Stimulated activated CD8-positive, alpha-beta memory T cell treated with anti-CD3 and anti-CD28 coated beads, Interleukin-4, amount 100 ng/mL, for 24 hours (primary cell): ENCODE data around the gene SNAPC2.
"Not testable (repeated sequence)": the region's sequence is repeated elsewhere in the genome, so short reads cannot be mapped to it uniquely, and the experiment has no call there.

Experiments used
- DNase-seq: peaks from one replicate; pipeline ENCODE4 v3.0.0-alpha.2; 2020; ENCODE audit warnings: low read depth

Gene SNAPC2

GRCh38 chr19:7909471-7910067, 10.6 kb upstream of the SNAPC2 start:
- DNase-seq, result no peak

GRCh38 chr19:7910321-7911161, 9.6 kb upstream of the SNAPC2 start:
- no peak for DNase-seq

- DNase-seq, result no peak
These were observed 8.5 kb upstream of the SNAPC2 start for GRCh38 chr19:7911508-7912143.

GRCh38 chr19:7912144-7912696, 7.9 kb upstream of the SNAPC2 start:
- DNase-seq, result no peak

DNA sequence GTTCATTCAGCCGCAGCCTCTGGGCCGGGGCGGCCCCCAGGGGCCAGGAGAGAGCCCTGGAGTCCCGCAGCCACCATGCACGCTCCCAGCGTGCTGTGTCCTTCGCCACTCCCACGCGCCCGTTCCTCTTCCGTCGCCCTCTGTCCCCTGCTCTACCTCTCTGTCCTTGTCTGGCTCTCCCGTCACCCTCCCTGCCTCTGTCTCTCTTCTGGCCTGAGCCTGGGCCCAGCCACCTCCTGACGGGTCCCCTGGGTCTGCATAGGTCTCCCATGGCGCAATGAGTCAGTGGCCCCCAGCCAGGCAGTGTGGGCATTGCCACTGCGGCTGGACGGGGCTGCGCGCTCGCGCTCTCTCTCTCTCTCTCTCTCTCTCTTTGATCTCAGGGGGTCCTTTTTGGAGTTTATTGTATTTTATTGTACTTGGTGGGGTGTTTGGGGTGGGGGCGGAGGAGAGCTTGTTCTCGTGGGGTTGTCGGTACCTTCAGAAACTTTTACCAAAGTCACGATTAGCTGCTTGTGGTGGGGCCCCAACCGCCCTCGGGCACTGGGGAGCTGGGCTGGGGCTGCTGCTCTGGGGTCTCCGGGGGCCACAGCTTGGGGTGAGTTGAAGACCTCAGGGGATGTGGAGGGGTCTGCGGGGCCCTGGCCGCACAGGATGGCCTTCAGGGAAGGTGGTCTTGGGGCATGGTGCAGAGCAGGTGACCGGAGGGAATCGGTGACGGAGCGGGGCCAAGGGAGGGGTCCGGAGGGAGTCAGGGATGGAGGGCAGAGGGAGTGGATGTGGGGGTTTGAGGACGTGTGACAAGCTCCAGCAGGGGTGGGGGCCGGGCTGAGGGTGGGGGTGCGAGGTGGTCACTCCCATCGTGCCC, 7.2 kb upstream of the SNAPC2 start:
- DNase-seq, result no peak

GRCh38 chr19:7913652-7914051, 6.5 kb upstream of the SNAPC2 start:
- no peak for DNase-seq

- no peak for DNase-seq
These were observed 6.0 kb upstream of the SNAPC2 start for GRCh38 chr19:7914099-7914498.

DNA sequence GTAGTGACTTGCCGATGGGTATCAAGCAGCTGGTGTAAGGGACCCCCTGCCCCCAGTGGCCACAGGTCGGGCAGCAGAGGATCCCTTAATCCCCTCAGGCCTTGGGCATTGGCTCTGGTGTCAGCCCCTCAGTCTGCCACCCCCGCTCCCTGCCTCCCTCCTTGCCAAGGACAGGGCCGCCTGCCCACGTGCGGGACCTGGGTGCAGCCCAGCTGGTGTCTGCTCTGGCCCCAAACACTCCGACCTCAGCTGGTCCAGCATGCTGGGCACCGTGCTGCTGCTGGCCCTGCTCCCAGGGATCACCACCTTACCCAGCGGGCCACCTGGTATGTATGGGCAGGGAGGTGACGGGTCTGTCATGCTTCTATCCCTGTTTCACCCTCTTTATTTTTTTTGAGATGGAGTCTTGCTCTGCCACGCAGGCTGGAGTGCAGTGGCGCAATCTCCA, 5.5 kb upstream of the SNAPC2 start, which contains the start of gene TGFBR3L:
Gene TGFBR3L, plus strand, starts transcription at position 233 of the 448 bp plus-strand sequence.
- DNase-seq, result no peak

DNA sequence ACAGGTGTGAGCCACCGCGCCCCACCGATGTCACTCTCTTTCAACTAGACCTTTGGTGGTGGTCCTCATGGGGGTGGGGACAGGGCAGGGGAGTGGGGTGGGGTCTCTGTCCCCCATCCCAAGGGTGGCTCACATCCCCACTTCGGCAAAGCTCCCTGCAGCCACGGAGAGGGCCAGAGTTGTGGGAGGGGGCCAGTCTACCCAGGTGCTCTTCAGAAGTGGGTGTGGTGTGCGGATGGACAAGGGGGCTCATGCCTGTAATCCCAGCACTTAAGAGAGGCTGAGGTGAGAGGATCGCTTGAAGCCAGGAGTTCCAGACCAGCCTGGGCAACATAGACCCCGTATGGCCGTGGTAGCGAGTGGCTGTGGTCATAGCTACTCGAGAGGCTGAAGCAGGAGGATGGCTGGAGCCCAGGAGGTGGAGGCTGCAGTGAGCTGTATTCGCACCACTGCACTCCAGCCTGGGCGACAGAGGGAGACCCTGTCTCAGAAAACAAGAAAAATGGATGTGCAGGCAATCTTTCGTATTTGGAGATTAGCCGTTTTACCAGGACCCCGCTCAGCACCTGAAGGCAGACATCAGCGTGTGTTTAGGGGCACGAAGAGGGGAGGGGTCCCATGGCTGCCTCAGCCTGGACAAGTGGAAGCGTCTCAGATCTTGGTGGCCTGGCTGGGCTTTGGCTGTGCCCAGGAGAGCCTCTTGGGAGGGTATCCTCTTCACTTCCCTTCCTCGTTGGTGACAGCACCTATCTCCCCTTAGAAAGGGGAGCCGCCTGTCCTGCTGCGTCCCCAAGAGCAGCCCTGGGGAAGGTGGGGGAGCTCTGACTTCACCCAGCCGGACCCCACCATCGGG, 4.7 kb upstream of the SNAPC2 start:
- DNase-seq, result no peak

DNA sequence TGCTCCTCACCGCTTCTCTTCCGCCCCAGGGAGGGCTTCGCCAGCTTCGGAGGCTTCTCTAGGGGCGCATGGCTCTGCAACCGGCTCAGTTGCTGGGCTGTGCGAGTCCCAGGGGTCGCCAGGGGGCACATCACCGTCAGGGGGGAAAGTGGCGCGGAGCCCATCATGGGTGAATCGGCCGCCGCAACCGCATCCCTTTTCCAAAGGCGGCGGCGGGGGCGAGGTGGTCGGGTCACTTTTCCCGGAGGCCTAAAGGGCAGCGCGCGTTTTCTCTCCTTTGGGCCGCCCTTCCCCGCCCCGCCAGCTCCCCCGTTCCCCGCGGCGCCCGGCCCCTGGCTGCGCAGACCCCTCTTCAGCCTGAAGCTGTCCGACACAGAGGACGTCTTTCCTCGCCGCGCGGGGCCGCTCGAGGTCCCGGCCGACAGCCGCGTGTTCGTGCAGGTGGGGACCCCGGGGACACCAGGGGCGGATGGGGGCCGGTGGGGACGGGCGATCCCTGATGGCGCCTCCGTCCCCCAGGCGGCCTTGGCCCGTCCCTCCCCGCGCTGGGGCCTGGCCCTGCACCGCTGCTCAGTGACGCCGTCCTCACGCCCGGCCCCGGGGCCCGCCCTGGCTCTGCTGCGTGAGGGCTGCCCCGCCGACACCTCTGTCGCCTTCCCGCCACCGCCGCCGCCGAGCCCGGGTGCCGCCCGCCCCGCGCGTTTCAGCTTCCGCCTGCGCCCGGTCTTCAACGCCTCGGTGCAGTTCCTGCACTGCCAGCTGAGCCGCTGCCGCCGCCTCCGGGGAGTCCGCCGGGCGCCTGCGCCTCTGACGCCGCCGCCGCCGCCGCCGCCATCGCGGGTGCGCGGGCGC, 3.8 kb upstream of the SNAPC2 start:
- DNase-seq, result no peak

- no peak for DNase-seq
These were observed 3.2 kb upstream of the SNAPC2 start for GRCh38 chr19:7916955-7917266.

GRCh38 chr19:7917267-7918061, 2.7 kb upstream of the SNAPC2 start:
- no peak for DNase-seq

GRCh38 chr19:7918062-7918614, 2.0 kb upstream of the SNAPC2 start:
- not testable (repeated sequence) for DNase-seq

GRCh38 chr19:7918615-7919421, 1.3 kb upstream of the SNAPC2 start:
- no peak for DNase-seq

DNA sequence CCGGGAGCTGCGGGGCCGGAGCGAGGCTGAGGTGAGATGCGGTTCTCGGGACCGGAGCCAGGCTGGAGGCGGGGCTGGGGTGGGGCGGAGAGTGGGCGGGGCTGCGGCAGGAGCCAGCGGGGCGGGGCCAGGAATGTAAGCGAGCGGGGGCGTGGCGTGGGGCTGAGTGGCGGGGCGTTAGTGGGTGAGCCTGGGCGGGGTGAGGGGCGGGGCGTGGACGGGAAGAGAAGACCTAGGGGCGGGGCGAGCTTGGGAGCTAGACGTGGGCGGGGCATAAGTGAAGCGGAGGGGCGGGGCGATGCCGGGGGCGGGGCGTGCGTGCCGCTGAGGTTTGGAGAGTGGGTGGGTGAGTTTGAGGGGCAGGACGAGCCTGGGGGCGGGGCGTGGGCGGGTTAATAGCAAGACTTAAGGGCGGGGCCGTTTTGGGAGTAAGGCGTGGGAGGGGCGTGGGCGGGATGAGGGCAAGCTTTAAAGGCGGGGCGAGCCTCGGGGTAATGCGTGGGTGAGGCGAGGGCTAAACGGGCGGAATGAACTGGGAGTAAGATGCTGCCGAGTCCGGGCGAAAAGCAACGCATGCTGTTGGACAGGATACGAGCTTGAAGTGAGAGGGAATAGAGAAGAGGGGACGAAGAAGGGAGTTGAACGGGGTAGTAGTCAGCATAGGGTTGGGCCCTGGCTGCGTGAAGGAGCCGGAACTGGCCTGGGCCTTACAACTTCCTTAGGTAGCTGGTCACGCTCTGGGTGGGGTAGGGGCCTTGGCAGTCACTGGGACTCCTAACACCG, 572 bp downstream of the SNAPC2 start:
- DNase-seq, result peak; percentile 98

- DNase-seq, result no peak
These were observed 1.3 kb downstream of the SNAPC2 start for GRCh38 chr19:7921302-7921966.
